SK-N-DZ (cell line): Measurements from ENCODE around the gene TMEM167B.
A peak's percentile ranks its signal among the peaks of the same experiment; 100 is the strongest.

ENCODE experiments used
- DNase-seq: peaks from one replicate; pipeline ENCODE4 v3.0.0-alpha.2; 2015; ENCODE audit warnings: low spot score

The TMEM167B gene

DNA sequence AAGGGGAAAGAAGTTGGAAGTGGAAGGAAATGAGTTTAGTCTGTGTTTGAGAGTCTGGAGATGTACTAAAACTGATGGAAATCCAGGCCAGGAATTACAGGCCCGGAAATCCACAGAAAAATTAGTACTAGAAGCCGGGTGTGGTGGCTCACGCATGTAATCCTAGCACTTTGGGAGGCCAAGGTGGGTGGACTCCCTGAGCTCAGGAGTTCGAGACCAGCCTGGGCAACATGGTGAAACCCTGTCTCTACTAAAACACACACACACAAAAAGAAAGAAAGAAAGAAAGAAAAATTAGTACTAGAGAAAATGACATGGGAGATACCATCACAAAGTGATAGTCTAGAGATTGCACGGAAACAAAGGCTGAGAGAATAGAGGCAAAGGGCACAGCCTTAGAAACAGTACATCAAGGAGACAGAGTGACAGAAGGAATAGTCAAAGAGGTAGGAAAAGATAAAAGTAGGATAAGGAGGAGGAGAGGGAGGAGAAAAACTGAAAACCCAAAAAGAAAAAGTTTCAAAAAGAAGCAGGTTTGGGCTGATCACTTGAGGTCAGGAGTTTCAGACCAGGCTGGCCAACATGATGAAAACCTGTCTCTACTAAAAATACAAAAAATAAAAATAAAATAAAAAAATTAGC lies 10.0 kb upstream of the TMEM167B start:
- no peak for DNase-seq

DNA sequence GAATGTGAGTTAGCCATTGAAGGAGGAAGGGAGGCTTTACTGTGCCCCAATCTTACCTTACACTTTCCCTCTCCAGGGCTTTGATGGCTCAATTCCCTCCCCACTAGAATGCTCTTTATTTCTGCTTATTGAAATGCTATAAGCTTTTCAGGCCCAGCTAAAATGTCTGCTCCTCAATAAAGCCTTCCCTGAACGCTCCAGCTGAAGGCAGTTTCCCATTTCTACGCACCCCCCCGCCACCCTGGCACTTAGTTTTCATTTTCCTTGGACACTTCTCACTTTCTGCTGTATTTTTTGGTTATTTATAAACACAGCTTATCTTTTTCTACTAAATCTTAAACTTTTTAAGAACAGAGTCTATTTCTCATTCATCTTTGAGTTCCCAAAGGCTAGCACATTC lies 7.1 kb upstream of the TMEM167B start:
- DNase-seq = no peak

DNA sequence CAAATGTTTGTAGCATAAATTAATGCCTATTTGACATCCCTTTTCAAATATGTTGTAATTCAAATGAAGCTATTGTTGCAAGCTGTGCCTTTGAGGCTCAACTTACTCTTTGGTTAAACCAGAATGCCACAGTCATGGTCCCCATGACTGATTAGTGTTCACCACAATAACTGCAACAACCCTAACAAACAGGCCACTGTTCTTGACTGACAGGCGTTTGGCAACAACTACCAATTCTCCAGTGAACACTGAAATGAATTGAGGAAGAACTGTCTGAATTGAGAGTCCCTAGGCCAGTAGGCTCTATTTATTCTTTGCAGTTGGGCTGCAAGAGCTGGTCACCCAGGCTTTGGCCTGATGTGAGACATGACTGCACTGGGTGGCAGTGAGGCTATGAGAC lies 6.6 kb upstream of the TMEM167B start:
- DNase-seq = no peak

GRCh38 chr1:109084563-109085517 lies 5.7 kb upstream of the TMEM167B start:
- DNase-seq = no peak

GRCh38 chr1:109089242-109090015 lies 1.1 kb upstream of the TMEM167B start:
- DNase-seq = peak; percentile 70

GRCh38 chr1:109091078-109091838 lies 694 bp downstream of the TMEM167B start:
- DNase-seq = peak; percentile 52

GRCh38 chr1:109091839-109092193 lies 1.3 kb downstream of the TMEM167B start:
- DNase-seq = no peak

DNA sequence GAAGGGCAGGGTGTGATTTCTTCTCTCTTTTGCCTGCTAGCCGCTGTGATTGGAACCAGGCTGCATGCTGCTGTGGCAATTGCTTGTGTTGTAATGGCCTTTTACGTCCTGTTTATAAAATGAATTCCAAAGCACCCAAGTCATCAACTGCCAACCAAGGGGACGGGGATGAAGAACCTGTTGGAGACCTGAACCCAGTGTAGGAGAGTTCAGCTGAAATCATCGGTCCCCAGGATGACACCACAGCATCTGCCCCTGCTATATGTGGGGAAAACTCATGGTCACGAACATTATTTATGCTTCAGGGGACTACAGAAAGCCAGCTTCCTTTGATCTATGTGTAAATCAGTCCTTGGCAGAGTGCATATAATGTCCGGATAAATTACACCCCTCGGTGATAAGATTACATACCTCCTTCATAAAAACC lies 3.8 kb downstream of the TMEM167B start:
- no peak for DNase-seq

GRCh38 chr1:109094871-109095270 lies 4.3 kb downstream of the TMEM167B start:
- no peak for DNase-seq

- DNase-seq = no peak
These were observed 5.1 kb downstream of the TMEM167B start for GRCh38 chr1:109095631-109096030.

- no peak for DNase-seq
These were observed 5.6 kb downstream of the TMEM167B start for GRCh38 chr1:109096120-109096519.

DNA sequence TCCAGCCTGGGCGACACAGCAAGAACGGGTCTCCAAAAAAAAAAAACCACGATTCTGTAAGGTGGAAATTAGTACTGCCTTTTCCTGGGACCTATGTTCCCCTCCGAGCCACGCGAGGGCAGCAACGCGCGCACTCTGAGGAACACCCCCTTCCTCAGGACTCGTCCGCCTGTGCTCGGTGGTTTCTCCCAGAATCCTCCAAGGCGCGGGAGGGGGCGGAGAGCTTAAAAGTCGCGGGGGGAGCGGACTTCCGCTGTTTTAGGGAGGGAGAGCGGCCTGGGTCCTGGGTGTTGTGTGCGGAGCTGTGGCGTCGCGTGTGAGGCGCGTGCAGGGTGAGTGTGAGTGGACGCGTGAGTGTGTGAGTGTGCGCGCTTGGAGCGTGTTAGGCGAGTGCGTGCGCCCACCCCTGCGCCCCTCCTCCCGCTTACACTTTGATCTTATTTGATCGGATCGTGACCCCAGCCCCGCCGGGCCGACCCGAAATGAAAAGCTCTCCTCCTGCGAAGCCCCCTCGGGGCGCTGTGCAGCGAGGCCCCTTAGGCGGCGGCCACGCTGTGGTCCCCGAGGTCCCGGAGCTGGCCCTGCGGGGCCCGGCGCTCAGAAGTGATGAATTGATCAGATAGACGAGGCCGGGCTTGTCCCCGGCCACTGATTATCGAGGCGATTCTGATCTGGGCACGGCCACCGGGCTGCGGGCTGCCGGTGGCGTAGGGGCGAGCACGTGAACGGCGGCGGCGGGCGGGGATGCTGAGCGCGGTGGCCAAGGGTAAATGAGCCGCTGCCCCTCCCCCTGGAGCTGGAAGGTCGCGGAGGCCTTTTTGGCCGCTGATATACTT lies 9.6 kb downstream of the TMEM167B start:
- peak; percentile 97 for DNase-seq

GRCh38 chr1:109104364-109105151 lies 14.0 kb downstream of the TMEM167B start:
- no peak for DNase-seq

- no peak for DNase-seq
These were observed 15.3 kb downstream of the TMEM167B start for GRCh38 chr1:109105881-109106280.

- DNase-seq = no peak
These were observed 17.2 kb downstream of the TMEM167B start for GRCh38 chr1:109107785-109108184.

DNA sequence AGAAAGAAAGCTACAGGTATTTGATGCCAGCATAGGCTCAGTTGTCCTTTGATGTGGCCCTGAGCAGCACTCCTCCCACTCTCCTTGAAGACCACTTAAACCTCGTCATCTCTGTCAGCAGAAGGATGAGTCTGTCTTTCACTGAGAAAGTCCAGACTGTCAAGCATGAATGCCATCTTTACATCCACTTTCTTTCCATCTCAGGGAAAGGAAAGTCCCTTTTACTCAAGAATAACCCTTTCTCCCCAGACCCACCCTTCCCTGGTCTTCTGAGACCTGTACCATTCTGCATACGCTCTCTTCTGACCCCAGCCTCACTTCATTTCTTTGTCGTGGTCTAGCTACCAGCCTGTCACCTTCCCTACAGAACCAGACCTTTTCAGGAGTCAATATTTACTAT lies 19.3 kb downstream of the TMEM167B start:
- no peak for DNase-seq

- DNase-seq = no peak
These were observed 21.0 kb downstream of the TMEM167B start for GRCh38 chr1:109111386-109112055.

GRCh38 chr1:109112056-109112651 lies 21.6 kb downstream of the TMEM167B start:
- DNase-seq = peak; percentile 42
